Stimulated activated CD4-positive, alpha-beta T cell treated with anti-CD3 and anti-CD28 coated beads, Interleukin-1b, Interleukin-23, amount 100 ng/mL, for 48 hours (primary cell): ENCODE results near the gene TRIM66.

Source experiments
- DNase-seq: peaks from one replicate; pipeline ENCODE4 v3.0.0-alpha.2; 2020

The TRIM66 gene

GRCh38 chr11:8714622-8715225 is 32.3 kb upstream of the TRIM66 start:
- DNase-seq: no peak

- no peak for DNase-seq
Observed at GRCh38 chr11:8713760-8714454, 31.4 kb upstream of the TRIM66 start.

- no peak for DNase-seq
Observed at GRCh38 chr11:8712506-8712905, 30.0 kb upstream of the TRIM66 start.

GRCh38 chr11:8711895-8712442 is 29.5 kb upstream of the TRIM66 start:
- DNase-seq: no peak

GRCh38 chr11:8709777-8710176 is 27.3 kb upstream of the TRIM66 start:
- DNase-seq: no peak

GRCh38 chr11:8709002-8709672 is 26.7 kb upstream of the TRIM66 start:
- DNase-seq: no peak

- DNase-seq: no peak
Observed at GRCh38 chr11:8707541-8708191, 25.2 kb upstream of the TRIM66 start.

- no peak for DNase-seq
Observed at GRCh38 chr11:8706673-8707432, 24.4 kb upstream of the TRIM66 start.

DNA sequence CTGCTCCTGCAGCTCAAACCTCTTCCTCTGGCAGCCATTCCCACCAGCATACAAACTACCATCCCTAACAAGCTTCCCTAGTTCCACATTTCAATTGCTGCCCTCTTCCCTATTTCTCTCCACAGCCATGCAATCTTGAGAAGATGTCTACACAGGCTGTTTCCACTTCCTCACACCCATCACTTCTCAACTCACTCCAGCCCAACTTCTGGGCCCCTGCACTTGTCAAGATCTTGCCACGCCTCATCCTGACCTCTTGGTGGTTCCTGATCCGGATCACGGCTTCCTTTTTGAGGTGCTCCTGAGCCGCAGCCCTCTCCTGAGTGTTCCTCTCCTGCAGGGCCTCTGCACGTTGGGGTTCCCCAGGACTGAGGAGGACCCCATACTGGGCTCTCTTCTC is 22.7 kb upstream of the TRIM66 start:
- no peak for DNase-seq

GRCh38 chr11:8704136-8704535 is 21.7 kb upstream of the TRIM66 start:
- DNase-seq: no peak

DNA sequence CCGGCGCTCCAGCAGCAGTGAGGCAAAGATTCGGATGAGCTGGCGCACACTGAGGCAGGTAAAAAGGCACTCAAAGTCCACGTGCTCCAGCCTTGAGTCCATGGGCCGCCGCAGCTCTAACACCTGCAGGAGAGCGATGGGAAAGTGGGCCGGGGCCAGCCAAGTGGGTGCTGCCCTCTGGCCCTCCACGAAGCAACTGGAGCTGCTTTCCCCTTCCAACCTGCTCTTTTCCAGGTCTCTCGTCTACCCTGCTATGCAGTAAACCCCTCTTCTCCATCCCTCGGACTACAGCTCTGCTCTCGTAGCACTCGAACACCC is 20.1 kb upstream of the TRIM66 start:
- no peak for DNase-seq

- DNase-seq: no peak
Observed at GRCh38 chr11:8701891-8702597, 19.6 kb upstream of the TRIM66 start.

DNA sequence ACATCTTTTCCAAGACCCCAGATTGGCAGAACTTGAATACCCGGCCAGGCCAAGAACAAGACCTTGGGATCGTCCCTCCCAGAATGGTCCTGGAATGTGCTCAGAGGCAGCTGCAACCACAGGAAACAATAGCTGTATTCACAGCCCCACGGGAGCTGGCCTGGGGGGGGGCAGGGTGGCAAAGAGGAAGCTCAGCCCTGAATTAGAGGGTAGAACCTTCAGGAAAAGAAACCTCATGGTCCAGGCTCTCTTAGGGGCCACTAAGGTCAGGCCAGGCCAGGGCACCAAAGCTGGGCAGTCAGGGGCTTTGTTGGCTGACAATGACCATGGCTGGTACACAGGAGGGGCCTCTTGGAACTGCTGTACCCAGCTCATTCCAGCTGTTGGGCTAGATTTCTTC is 17.4 kb upstream of the TRIM66 start:
- no peak for DNase-seq

DNA sequence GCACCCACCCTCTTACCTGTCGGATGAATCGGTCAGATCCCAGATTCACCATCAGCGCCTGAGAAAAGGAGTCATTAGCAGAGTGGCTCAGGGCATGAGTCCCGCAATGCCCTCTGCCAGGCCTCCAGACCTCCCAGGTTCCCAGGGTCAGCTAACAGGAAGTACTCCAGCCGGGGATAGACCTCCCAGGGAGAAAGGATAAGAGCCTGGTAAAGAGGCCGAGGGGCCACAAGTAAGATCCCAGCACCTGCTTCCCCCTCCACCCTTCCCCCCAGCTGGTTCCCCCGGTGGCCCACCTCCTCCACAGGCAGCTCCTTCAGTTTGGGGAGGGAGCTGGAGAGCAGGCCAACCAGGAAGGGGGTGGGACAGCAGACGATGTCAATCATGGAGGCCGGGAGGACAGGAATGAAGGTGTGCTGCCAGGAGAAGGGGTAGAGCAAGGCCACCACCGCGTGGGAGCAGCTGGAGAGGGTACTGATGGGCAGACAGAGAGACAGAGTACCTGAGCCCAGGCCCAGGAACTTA is 16.5 kb upstream of the TRIM66 start:
- no peak for DNase-seq

GRCh38 chr11:8698379-8698851 is 15.9 kb upstream of the TRIM66 start:
- DNase-seq: no peak

DNA sequence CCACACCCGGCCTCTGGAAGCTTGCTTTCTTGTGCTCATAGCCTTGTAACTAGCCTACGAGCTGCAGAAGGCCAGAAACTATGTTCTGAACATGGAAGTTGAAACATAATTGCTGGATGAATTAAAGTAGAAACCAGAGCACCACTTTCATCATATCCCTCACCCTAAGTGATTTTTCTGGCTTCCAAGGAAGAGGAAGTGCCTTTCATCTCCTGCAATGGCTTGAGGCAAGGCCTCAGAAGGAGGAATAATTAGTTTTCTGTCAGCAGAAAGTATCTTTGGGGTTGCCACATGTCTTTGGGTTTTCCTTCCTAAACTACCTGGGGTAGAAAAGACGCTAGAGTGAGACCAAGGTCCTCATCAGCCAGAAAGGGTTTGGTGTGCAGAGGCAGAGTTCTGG is 14.6 kb upstream of the TRIM66 start:
- no peak for DNase-seq

GRCh38 chr11:8694137-8694536 is 11.7 kb upstream of the TRIM66 start:
- no peak for DNase-seq

DNA sequence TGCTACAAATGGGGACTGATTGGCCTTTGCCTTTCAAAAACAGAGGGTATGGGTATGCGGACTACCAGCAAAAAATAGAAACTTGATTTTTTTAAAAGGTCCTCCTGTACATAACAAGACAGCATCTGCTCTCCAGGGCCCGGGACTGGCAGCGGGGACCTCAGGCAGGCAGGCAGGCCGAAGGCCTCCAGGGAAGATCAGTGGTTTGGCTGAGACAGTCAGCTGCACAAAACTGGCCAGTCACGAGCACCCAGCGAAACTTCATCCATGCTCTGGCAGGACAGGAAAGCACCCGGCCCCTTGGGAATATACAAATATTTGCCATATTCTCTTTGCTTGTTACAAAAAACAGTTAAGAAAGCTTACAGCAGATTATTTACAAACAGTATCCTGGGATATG is 11.1 kb upstream of the TRIM66 start:
- DNase-seq: no peak

DNA sequence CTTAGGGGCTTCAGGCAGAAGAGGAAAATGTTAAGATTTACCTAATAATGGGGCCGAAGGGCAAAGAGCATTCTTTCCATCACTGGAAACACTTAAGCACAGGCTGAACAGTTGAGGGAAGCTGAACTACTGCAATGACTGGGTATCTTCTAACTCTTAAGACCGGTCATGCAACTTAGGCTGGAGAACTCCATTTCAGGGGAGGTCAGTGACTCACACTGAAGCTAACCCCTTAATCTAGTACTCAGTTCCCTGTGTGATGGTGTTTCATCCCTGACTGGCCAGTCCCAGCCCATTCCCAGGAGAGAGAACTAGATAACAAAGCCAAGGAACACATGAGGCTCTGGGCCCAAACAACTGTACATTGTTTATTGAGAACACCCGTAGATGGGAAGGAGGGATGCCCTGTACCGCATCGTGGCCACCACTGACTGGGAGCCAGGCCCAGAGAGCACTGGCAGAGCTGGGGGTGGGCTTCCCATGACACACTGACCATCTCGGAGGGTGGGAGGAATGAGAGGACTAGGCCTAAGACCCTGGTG is 10.6 kb upstream of the TRIM66 start:
- DNase-seq: no peak

DNA sequence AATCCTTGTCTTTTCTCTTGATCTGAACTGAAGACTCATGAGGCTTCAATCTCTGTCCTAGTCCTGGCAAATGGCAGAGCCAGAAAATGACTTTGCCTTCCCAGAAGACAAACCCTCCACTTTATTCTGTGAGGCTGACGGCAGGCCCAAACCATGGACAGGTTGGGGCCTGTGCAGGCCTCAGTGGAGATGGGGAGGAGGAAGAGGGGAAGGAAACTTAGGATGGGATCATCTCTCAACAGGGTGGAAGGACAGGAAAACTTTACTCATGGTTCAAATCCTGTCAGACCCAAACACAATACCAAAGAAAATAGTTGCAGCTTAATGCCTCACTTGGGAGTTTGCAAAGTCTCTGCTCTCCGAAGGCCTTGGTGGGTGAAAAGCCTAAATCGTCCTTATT is 10.0 kb upstream of the TRIM66 start:
- no peak for DNase-seq

DNA sequence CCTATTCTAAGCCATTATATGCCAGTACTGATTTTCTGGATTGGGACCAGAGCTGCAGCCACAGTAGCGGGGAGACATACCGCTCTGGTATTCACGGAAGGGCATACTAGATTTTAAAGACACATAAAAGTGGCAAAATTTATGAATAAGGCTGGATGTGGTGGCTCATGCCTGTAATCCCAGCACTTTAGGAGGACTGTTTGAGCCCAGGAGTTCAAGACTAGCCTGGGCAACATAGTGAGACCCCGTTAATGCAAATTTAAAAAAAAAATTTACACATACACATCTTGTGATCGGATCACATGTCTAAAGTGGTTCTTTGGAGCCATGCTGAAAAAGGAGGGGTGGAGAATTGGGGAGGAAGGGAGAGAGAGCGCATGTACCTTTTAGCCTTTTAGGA is 9.1 kb upstream of the TRIM66 start:
- DNase-seq: no peak
